ENCODE results near the gene APBA2.

APBA2 gene

GRCh38 chr15:28946803-28947202, 61.0 kb downstream of the APBA2 start:
- in situ Hi-C loops (cut with MboI; ENCODE audit: low pct_unique_long_range_greater_than_20kb, low sequenced_read_pairs): loop anchor here (25.0 kb wide), 1 partner anchor 90 kb away; no protein-coding TSS in a partner anchor
- no peak for DNase-seq

- no peak for DNase-seq
- in situ Hi-C loops (cut with MboI; ENCODE audit: low pct_unique_long_range_greater_than_20kb, low sequenced_read_pairs): loop anchor here (25.0 kb wide), 1 partner anchor 90 kb away; no protein-coding TSS in a partner anchor
Observed at GRCh38 chr15:28947221-28947674, 61.5 kb downstream of the APBA2 start.

DNA sequence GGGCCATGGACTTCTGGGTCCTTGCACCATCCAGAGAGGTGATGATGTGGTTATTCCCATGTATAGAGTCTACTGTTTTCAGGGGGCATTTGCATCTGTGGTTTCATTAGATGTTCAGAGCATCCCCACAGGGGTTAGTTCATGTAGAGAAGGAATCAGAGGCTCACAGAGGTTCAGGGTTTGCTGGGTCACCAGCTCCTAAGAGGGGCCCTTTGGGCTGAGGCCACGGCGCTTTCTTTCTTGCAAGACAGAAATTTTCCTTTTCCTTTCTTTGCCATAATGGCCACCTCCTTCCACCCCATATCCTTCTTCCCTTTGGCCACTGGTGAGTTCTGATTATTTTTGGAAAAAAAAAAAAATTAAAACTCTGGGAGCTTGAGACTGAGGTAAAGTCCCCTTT, 62.3 kb downstream of the APBA2 start:
- DNase-seq: no peak
- in situ Hi-C loops (cut with MboI; ENCODE audit: low pct_unique_long_range_greater_than_20kb, low sequenced_read_pairs): loop anchor here (25.0 kb wide), 1 partner anchor 89 kb away; no protein-coding TSS in a partner anchor

DNA sequence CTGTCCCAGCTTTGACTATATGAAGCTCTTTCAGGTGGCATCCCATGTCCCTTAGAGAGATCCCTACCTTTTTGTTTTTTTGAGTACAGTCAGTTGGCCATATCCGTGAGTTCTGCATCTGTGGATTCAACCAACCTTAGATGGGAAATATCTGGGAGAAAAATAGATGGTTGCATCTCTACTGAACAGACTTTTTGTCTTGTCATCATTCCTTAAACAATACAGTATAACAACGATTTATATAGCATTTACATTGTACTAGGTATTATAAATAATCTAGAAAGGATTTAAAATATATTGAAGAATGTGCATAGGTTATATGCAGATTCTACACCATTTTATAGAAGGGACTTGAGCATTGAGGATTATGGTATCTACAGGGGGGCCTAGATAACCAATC, 65.1 kb downstream of the APBA2 start:
- no peak for DNase-seq
- in situ Hi-C loops (cut with MboI; ENCODE audit: low pct_unique_long_range_greater_than_20kb, low sequenced_read_pairs): no loop called here

- in situ Hi-C loops (cut with MboI; ENCODE audit: low pct_unique_long_range_greater_than_20kb, low sequenced_read_pairs): no loop called here
- DNase-seq: no peak
Observed at GRCh38 chr15:28952666-28953491, 67.1 kb downstream of the APBA2 start.

- in situ Hi-C loops (cut with MboI; ENCODE audit: low pct_unique_long_range_greater_than_20kb, low sequenced_read_pairs): no loop called here
- no peak for DNase-seq
Observed at GRCh38 chr15:28953573-28954195, 67.9 kb downstream of the APBA2 start.

- DNase-seq: no peak
- in situ Hi-C loops (cut with MboI; ENCODE audit: low pct_unique_long_range_greater_than_20kb, low sequenced_read_pairs): no loop called here
Observed at GRCh38 chr15:28954466-28955159, 68.8 kb downstream of the APBA2 start.

- DNase-seq: peak; percentile 88
- in situ Hi-C loops (cut with MboI; ENCODE audit: low pct_unique_long_range_greater_than_20kb, low sequenced_read_pairs): no loop called here
Observed at GRCh38 chr15:28955160-28955992, 69.6 kb downstream of the APBA2 start.

GRCh38 chr15:28955993-28956421, 70.2 kb downstream of the APBA2 start:
- DNase-seq: no peak
- in situ Hi-C loops (cut with MboI; ENCODE audit: low pct_unique_long_range_greater_than_20kb, low sequenced_read_pairs): no loop called here

GRCh38 chr15:28956491-28956890, 70.7 kb downstream of the APBA2 start:
- in situ Hi-C loops (cut with MboI; ENCODE audit: low pct_unique_long_range_greater_than_20kb, low sequenced_read_pairs): no loop called here
- no peak for DNase-seq

- no peak for DNase-seq
- in situ Hi-C loops (cut with MboI; ENCODE audit: low pct_unique_long_range_greater_than_20kb, low sequenced_read_pairs): no loop called here
Observed at GRCh38 chr15:28957606-28958498, 72.1 kb downstream of the APBA2 start.

DNA sequence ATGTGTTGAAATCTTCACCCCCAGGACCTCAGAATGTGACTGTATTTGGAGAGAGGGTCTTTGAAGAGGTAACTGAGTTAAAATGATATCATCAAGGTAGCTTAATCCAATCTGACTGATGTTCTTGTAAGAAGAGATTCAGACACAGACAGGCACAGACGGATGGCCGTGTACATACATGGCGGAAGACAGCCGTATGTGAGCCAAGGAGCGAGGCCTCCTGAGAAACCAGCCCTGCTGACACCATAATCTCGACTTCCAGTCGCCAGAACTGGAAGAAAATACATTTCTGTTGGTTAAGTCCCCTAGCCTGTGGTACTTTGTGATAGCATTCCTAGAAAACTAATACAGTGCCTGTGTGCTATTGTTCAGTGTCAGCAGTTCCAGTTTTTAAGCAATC, 73.6 kb downstream of the APBA2 start:
- DNase-seq: no peak
- in situ Hi-C loops (cut with MboI; ENCODE audit: low pct_unique_long_range_greater_than_20kb, low sequenced_read_pairs): no loop called here

- in situ Hi-C loops (cut with MboI; ENCODE audit: low pct_unique_long_range_greater_than_20kb, low sequenced_read_pairs): no loop called here
- no peak for DNase-seq
Observed at GRCh38 chr15:28960979-28961378, 75.2 kb downstream of the APBA2 start.

DNA sequence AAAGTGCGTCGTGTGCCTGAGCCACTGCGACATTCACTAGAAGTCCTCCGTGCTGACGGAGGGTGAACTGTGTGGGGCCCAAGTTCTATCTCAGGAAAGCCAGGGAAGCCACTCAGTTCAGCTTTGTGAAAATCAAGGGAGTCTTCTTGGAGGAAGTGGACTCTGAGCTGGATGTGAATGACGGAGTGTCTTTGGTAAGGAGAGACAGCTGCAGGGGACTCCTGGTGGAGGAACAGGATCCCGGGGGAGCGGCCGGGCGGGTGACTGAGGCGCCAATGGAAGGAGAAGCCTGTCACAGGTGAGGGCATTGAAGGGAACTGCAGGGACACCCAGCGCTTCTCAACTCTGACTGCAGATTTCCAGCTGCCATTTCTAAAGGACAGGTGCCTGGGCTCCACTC, 75.6 kb downstream of the APBA2 start:
- DNase-seq: no peak
- in situ Hi-C loops (cut with MboI; ENCODE audit: low pct_unique_long_range_greater_than_20kb, low sequenced_read_pairs): no loop called here

DNA sequence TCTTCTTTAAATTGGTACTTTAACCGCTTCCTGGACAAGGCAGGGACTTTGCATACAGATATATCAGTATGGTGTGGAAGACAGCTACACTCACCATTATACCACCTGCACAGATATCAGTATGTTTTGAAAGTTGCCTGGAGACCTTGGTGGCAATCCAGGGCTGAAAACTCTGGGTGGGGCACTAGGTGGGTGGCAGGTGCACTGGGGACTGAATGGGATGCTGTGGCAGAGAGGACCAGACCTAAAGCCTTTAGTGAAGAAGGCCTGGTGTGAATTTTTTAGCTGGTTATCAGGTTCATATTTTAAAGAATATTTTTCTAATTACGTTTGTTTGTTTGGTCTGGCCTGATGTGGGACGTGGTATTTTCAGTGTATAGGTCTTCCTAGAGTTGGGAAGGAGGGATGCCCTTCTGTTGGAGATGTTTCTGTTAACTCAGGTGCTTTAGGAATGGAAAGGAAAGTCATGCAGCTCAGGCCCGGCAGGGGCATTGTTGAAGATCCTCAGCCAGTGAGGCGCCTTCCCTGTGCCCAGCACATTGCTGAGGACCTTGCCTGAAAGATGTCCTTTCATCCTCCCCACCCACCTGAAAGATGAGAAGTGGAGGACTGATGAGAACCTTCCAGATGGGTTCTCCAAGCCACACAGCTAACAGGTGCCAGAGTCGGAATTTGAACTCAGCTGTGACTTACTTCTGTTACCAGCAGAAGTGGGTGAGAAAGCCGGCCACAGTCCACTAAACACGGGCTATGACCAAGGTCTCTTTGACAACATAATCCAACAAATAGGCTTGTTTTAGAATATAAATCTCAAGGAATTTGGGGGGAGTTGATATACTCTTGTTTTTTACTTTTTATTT, 77.3 kb downstream of the APBA2 start:
- in situ Hi-C loops (cut with MboI; ENCODE audit: low pct_unique_long_range_greater_than_20kb, low sequenced_read_pairs): no loop called here
- no peak for DNase-seq

GRCh38 chr15:28963711-28964081, 77.9 kb downstream of the APBA2 start:
- in situ Hi-C loops (cut with MboI; ENCODE audit: low pct_unique_long_range_greater_than_20kb, low sequenced_read_pairs): no loop called here
- no peak for DNase-seq

DNA sequence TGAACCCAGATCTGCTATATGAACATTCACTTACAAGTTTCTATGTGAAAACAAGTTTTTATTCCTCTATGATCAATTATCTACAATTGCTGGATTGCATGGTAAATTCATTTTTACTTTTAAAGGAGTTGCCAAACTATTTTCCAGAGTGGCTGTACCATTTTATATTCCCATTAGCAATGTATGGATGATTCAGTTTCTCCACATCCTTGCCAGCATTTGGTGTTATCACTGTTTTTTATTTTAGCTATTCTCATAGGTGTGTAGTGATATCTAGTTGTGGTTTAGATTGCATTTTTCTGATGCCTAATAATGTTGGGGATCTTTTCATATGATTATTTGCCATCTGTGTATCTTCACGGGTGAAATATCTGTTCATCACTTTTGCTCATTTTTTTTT, 78.3 kb downstream of the APBA2 start:
- DNase-seq: no peak
- in situ Hi-C loops (cut with MboI; ENCODE audit: low pct_unique_long_range_greater_than_20kb, low sequenced_read_pairs): no loop called here
